Posterior vena cava (tissue), 2 donors: ENCODE data around the gene IGFLR1. TPM values are rescaled to one million over a fixed set of nuclear protein-coding genes. Genes with fewer than 3 reads are reported as not detected.
A peak's percentile ranks its signal among the peaks of the same experiment; 100 is the strongest.

Experiments
- DNase-seq: peaks from one replicate; pipeline ENCODE4 v3.0.0-alpha.2; 2020; ENCODE audit warnings: low spot score
- intact Hi-C, 2 donors: fragments of 100-400 bp; cut with DNase I; formaldehyde crosslinking; loops; one replicate each; pipeline versions ENCODE4 v1.14.1 to v1.14.2; 2022 to 2023
- total RNA-seq, 2 donors: library from RNA; stranded (reverse); fragmentation: NEBNext Ultra II Directional; extraction: Animal tissue kit (Norgen Biotek cat#: 25700); gene quantifications; one replicate each; pipeline ENCODE4 v1.2.1, GENCODE V29; 2021
- donor health status: DM: yes; HTN: yes; CAD: no.
- donor health status: DM: yes; HTN: yes; CAD: no.

The IGFLR1 gene
- total RNA-seq, 2 donors from 2014 or later = 4.3 to 9.3 TPM

- DNase-seq = peak; percentile 98
- intact Hi-C loops = loop anchor here in 1 of 2 donors (10.0 kb wide), 1 partner anchor 190 kb away; the partner anchor contains the start of gene LRFN3
These were observed 2.4 kb upstream of the IGFLR1 start for GRCh38 chr19:35744430-35745327.

GRCh38 chr19:35743640-35744429 lies 1.6 kb upstream of the IGFLR1 start:
- peak; percentile 78 for DNase-seq
- intact Hi-C loops = loop anchor here in 1 of 2 donors (10.0 kb wide), 1 partner anchor 191 kb away; the partner anchor contains the start of gene LRFN3

- DNase-seq = no peak
- intact Hi-C loops = loop anchor here in 1 of 2 donors (10.0 kb wide), 1 partner anchor 194 kb away; the partner anchor contains the start of gene LRFN3
These were observed 1.1 kb downstream of the IGFLR1 start for GRCh38 chr19:35741203-35741515.

GRCh38 chr19:35740423-35741202 lies 1.6 kb downstream of the IGFLR1 start:
- peak; percentile 99 for DNase-seq
- intact Hi-C loops = loop anchor here in 1 of 2 donors (10.0 kb wide), 1 partner anchor 194 kb away; the partner anchor contains the start of gene LRFN3

- DNase-seq = no peak
- intact Hi-C loops = loop anchor here in 1 of 2 donors (10.0 kb wide), 1 partner anchor 195 kb away; the partner anchor contains the start of gene LRFN3
These were observed 2.2 kb downstream of the IGFLR1 start for GRCh38 chr19:35740108-35740422.

- intact Hi-C loops = loop anchor here in 1 of 2 donors (10.0 kb wide), 1 partner anchor 195 kb away; the partner anchor contains the start of gene LRFN3
- peak; percentile 84 for DNase-seq
These were observed 2.8 kb downstream of the IGFLR1 start for GRCh38 chr19:35739275-35740107.

- intact Hi-C loops = no loop called here
- DNase-seq = no peak
These were observed 3.4 kb downstream of the IGFLR1 start for GRCh38 chr19:35738887-35739229.

GRCh38 chr19:35738021-35738886 lies 4.0 kb downstream of the IGFLR1 start:
- DNase-seq = peak; percentile 80
- intact Hi-C loops = no loop called here

- intact Hi-C loops = no loop called here
- DNase-seq = no peak
These were observed 5.1 kb downstream of the IGFLR1 start for GRCh38 chr19:35736913-35737886.

- no peak for DNase-seq
- intact Hi-C loops = no loop called here
These were observed 7.4 kb downstream of the IGFLR1 start for GRCh38 chr19:35734889-35735288.

- DNase-seq = peak; percentile 79
- intact Hi-C loops = no loop called here
These were observed 8.0 kb downstream of the IGFLR1 start for GRCh38 chr19:35734273-35734672.

GRCh38 chr19:35733180-35734125 lies 8.8 kb downstream of the IGFLR1 start:
- intact Hi-C loops = no loop called here
- DNase-seq = peak; percentile 74

- intact Hi-C loops = no loop called here
- DNase-seq = peak; percentile 80
These were observed 9.6 kb downstream of the IGFLR1 start for GRCh38 chr19:35732540-35733179.

- DNase-seq = no peak
- intact Hi-C loops = no loop called here
These were observed 10.4 kb downstream of the IGFLR1 start for GRCh38 chr19:35731779-35732405.
